ENCODE data around the gene CTCF.

Gene CTCF

GRCh38 chr16:67551091-67551490 is 11.2 kb upstream of the CTCF start:
- H3K9me3 Mint-ChIP-seq (ENCODE audit: low read depth), result no peaks in the 10 kb centered on the region
- no peaks in the 10 kb centered on the region for H3K27me3 Mint-ChIP-seq
- peaks cover 54% of the 10 kb centered on the region for H3K4me1 Mint-ChIP-seq (ENCODE audit: low read depth)
- H3K27ac Mint-ChIP-seq, result peak overlapping the region; percentile 28
- peaks cover 3% of the 10 kb centered on the region for H3K36me3 Mint-ChIP-seq
- H3K4me3 Mint-ChIP-seq, result no peak overlapping the region

GRCh38 chr16:67551972-67552371 is 10.4 kb upstream of the CTCF start:
- Mint-ChIP-seq H3K36me3 (peaks cover 3% of the 10 kb centered on the region), H3K9me3 (ENCODE audit: low read depth) (no peaks in the 10 kb centered on the region), H3K4me1 (ENCODE audit: low read depth) (peaks cover 57% of the 10 kb centered on the region), H3K27ac (peak overlapping the region; percentile 89), H3K27me3 (no peaks in the 10 kb centered on the region), H3K4me3 (no peak overlapping the region)

- no peaks in the 10 kb centered on the region for H3K9me3 Mint-ChIP-seq (ENCODE audit: low read depth)
- peaks cover 55% of the 10 kb centered on the region for H3K4me1 Mint-ChIP-seq (ENCODE audit: low read depth)
- H3K27me3 Mint-ChIP-seq, result no peaks in the 10 kb centered on the region
- peak overlapping the region; percentile 32 for H3K4me3 Mint-ChIP-seq
- H3K36me3 Mint-ChIP-seq, result peaks cover 3% of the 10 kb centered on the region
- peak overlapping the region; percentile 89 for H3K27ac Mint-ChIP-seq
Measured at GRCh38 chr16:67552476-67552875, 9.8 kb upstream of the CTCF start.

GRCh38 chr16:67555795-67556212 is 6.5 kb upstream of the CTCF start:
- Mint-ChIP-seq H3K36me3 (peaks cover 2% of the 10 kb centered on the region), H3K9me3 (ENCODE audit: low read depth) (no peaks in the 10 kb centered on the region), H3K27me3 (no peaks in the 10 kb centered on the region), H3K4me3 (peak overlapping the region; percentile 80), H3K4me1 (ENCODE audit: low read depth) (peaks cover 47% of the 10 kb centered on the region), H3K27ac (peak overlapping the region; percentile 98)

GRCh38 chr16:67558859-67559258 is 3.5 kb upstream of the CTCF start:
- Mint-ChIP-seq H3K36me3 (peaks cover 2% of the 10 kb centered on the region), H3K4me1 (ENCODE audit: low read depth) (peaks cover 41% of the 10 kb centered on the region), H3K27me3 (no peaks in the 10 kb centered on the region), H3K27ac (no peak overlapping the region), H3K4me3 (no peak overlapping the region), H3K9me3 (ENCODE audit: low read depth) (no peaks in the 10 kb centered on the region)

- peak overlapping the region; percentile 88 for H3K4me3 Mint-ChIP-seq
- peaks cover 2% of the 10 kb centered on the region for H3K36me3 Mint-ChIP-seq
- peak overlapping the region; percentile 89 for H3K27ac Mint-ChIP-seq
- no peaks in the 10 kb centered on the region for H3K9me3 Mint-ChIP-seq (ENCODE audit: low read depth)
- H3K27me3 Mint-ChIP-seq, result no peaks in the 10 kb centered on the region
- peaks cover 46% of the 10 kb centered on the region for H3K4me1 Mint-ChIP-seq (ENCODE audit: low read depth)
Measured at GRCh38 chr16:67560827-67561342, 1.4 kb upstream of the CTCF start.

- H3K4me3 Mint-ChIP-seq, result peak overlapping the region; percentile 88
- H3K4me1 Mint-ChIP-seq (ENCODE audit: low read depth), result peaks cover 44% of the 10 kb centered on the region
- H3K27me3 Mint-ChIP-seq, result no peaks in the 10 kb centered on the region
- no peaks in the 10 kb centered on the region for H3K9me3 Mint-ChIP-seq (ENCODE audit: low read depth)
- H3K36me3 Mint-ChIP-seq, result peaks cover 2% of the 10 kb centered on the region
- peak overlapping the region; percentile 89 for H3K27ac Mint-ChIP-seq
Measured at GRCh38 chr16:67561501-67561823, 864 bp upstream of the CTCF start.

GRCh38 chr16:67561824-67562525 is 351 bp upstream of the CTCF start:
- peaks cover 42% of the 10 kb centered on the region for H3K4me1 Mint-ChIP-seq (ENCODE audit: low read depth)
- peak overlapping the region; percentile 88 for H3K4me3 Mint-ChIP-seq
- no peaks in the 10 kb centered on the region for H3K9me3 Mint-ChIP-seq (ENCODE audit: low read depth)
- no peaks in the 10 kb centered on the region for H3K27me3 Mint-ChIP-seq
- H3K36me3 Mint-ChIP-seq, result peaks cover 2% of the 10 kb centered on the region
- H3K27ac Mint-ChIP-seq, result peak overlapping the region; percentile 89

- Mint-ChIP-seq H3K27ac (peak overlapping the region; percentile 97), H3K9me3 (ENCODE audit: low read depth) (no peaks in the 10 kb centered on the region), H3K27me3 (no peaks in the 10 kb centered on the region), H3K4me3 (peak overlapping the region; percentile 98), H3K36me3 (peaks cover 2% of the 10 kb centered on the region), H3K4me1 (ENCODE audit: low read depth) (peaks cover 45% of the 10 kb centered on the region)
Measured at GRCh38 chr16:67562918-67563707, 787 bp downstream of the CTCF start.

GRCh38 chr16:67563708-67564468 is 1.6 kb downstream of the CTCF start:
- H3K36me3 Mint-ChIP-seq, result peaks cover 2% of the 10 kb centered on the region
- peaks cover 50% of the 10 kb centered on the region for H3K4me1 Mint-ChIP-seq (ENCODE audit: low read depth)
- no peaks in the 10 kb centered on the region for H3K27me3 Mint-ChIP-seq
- no peaks in the 10 kb centered on the region for H3K9me3 Mint-ChIP-seq (ENCODE audit: low read depth)
- peak overlapping the region; percentile 98 for H3K4me3 Mint-ChIP-seq
- peak overlapping the region; percentile 97 for H3K27ac Mint-ChIP-seq

- peak overlapping the region; percentile 98 for H3K4me3 Mint-ChIP-seq
- H3K27ac Mint-ChIP-seq, result peak overlapping the region; percentile 22
- peaks cover 48% of the 10 kb centered on the region for H3K4me1 Mint-ChIP-seq (ENCODE audit: low read depth)
Measured at GRCh38 chr16:67565470-67566100, 3.3 kb downstream of the CTCF start.

GRCh38 chr16:67571464-67571863 is 9.1 kb downstream of the CTCF start:
- H3K27me3 Mint-ChIP-seq, result no peaks in the 10 kb centered on the region
- H3K36me3 Mint-ChIP-seq, result no peaks in the 10 kb centered on the region
- no peak overlapping the region for H3K4me3 Mint-ChIP-seq
- peaks cover 24% of the 10 kb centered on the region for H3K4me1 Mint-ChIP-seq (ENCODE audit: low read depth)
- no peaks in the 10 kb centered on the region for H3K9me3 Mint-ChIP-seq (ENCODE audit: low read depth)
- no peak overlapping the region for H3K27ac Mint-ChIP-seq

More at GRCh38 chr16:67565470-67566100, 3.3 kb downstream of the CTCF start:
- Mint-ChIP-seq H3K27me3 (no peaks in the 10 kb centered on the region), H3K9me3 (ENCODE audit: low read depth) (no peaks in the 10 kb centered on the region), H3K36me3 (no peaks in the 10 kb centered on the region)

GRCh38 chr16:67571981-67572431 is 9.7 kb downstream of the CTCF start:
- no peak overlapping the region for H3K4me3 Mint-ChIP-seq
- H3K27ac Mint-ChIP-seq, result no peak overlapping the region

GRCh38 chr16:67579686-67580085 is 17.4 kb downstream of the CTCF start:
- H3K4me1 Mint-ChIP-seq (ENCODE audit: low read depth), result peaks cover 18% of the 10 kb centered on the region
- no peaks in the 10 kb centered on the region for H3K9me3 Mint-ChIP-seq (ENCODE audit: low read depth)
- H3K27me3 Mint-ChIP-seq, result no peaks in the 10 kb centered on the region
- H3K36me3 Mint-ChIP-seq, result peaks cover 3% of the 10 kb centered on the region
- H3K4me3 Mint-ChIP-seq, result no peak overlapping the region
- peak overlapping the region; percentile 61 for H3K27ac Mint-ChIP-seq

More at GRCh38 chr16:67571981-67572431, 9.7 kb downstream of the CTCF start:
- Mint-ChIP-seq H3K4me1 (ENCODE audit: low read depth) (peaks cover 23% of the 10 kb centered on the region), H3K9me3 (ENCODE audit: low read depth) (no peaks in the 10 kb centered on the region), H3K36me3 (no peaks in the 10 kb centered on the region), H3K27me3 (no peaks in the 10 kb centered on the region)

All from activated naive CD8-positive, alpha-beta T cell (primary cell).